ENCODE results near the gene DHRS9. TPM values are rescaled to one million over a fixed set of nuclear protein-coding genes. Genes with fewer than 3 reads are reported as not detected.

Gene DHRS9
- total and polyA plus RNA-seq, 7 donors = 0.04 to 0.79 (median 0.27) TPM; not detected in 2

DNA sequence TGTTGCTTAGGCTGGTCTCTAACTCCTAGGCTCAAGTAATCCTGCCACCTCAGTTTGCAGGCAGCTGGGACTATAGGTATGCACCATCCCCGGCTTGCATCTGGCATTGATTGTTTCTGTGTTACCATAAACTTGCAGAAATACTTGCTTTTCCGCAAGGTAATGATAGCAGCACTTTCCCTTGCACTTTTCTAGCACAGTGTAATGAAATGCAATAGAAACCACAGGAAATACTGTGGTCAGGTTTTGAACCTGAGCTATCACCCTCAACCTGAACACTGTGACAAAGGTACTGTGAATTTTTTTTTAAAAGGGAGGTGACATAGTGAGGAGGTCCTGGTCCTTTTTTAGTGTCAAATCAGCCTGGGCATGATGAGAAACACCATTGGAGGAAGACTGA is 38.3 kb downstream of the DHRS9 start:
- no peak overlapping the region for H3K4me3 ChIP-seq
- ATAC-seq (no peak), DNase-seq (no peak)
- H3K36me3 ChIP-seq (ENCODE audit: insufficient read depth in 1 of 2, low read depth in 1 of 2) = no peaks in the 10 kb centered on the region
- H3K27ac ChIP-seq = no peak overlapping the region
- no peaks in the 10 kb centered on the region for H3K27me3 ChIP-seq (ENCODE audit: insufficient read depth in 3 of 3, low read length in 2 of 3)
- H3K4me1 ChIP-seq = no peaks in the 10 kb centered on the region
- no peaks in the 10 kb centered on the region for H3K9me3 ChIP-seq
- intact Hi-C loops (cut with DNase I) = no loop called here
- 71 to 81% (median 72%) methylated on average over 2 of the region's 2 CpGs for WGBS, 3 donors
- TF ChIP-seq, protein P1, sequence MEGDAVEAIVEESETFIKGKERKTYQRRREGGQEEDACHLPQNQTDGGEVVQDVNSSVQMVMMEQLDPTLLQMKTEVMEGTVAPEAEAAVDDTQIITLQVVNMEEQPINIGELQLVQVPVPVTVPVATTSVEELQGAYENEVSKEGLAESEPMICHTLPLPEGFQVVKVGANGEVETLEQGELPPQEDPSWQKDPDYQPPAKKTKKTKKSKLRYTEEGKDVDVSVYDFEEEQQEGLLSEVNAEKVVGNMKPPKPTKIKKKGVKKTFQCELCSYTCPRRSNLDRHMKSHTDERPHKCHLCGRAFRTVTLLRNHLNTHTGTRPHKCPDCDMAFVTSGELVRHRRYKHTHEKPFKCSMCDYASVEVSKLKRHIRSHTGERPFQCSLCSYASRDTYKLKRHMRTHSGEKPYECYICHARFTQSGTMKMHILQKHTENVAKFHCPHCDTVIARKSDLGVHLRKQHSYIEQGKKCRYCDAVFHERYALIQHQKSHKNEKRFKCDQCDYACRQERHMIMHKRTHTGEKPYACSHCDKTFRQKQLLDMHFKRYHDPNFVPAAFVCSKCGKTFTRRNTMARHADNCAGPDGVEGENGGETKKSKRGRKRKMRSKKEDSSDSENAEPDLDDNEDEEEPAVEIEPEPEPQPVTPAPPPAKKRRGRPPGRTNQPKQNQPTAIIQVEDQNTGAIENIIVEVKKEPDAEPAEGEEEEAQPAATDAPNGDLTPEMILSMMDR (IDR thresholded peaks at IDR 0.05) = no peak

DNA sequence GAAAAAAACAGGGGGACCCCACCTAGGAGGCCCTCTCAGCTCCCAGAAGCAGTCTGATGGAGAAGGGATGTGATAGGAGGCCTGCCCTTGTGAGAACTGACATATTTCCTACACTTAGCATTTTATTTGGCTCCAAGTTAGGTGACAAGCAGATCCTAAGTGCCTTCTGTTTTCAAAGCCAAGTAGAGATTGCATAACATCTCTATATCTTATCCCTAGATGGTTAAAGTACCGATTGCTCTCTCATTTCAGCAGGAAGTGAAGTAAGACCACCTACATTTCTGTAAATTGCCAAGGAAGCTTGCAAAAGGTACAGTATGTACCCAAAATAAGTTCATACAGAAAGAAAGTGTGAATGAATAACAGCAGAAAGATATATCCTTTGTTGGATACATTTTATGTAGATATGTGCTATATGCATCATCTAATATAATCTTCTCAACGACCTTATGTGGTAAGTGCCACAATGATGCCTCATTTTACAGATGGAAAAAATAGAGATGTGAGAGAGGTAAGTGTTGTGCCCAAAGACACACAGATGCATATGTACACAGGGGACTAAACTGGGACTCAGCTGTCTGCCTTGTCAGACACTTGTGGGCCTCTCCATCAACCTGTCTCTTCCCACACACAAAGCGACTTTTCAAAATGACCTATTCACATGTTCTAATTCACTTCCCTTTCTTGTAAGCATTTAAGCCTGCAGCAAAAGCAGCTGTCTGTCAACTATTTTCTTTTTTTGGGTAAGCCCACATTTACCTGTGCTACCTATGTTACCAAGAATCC is 38.9 kb downstream of the DHRS9 start:
- TF ChIP-seq, protein P1 (IDR thresholded peaks at IDR 0.05) = no peak
- ATAC-seq (no peak), DNase-seq (no peak)
- Histone ChIP-seq H3K9me3 (no peaks in the 10 kb centered on the region), H3K4me1 (no peaks in the 10 kb centered on the region), H3K27me3 (ENCODE audit: insufficient read depth in 3 of 3, low read length in 2 of 3) (no peaks in the 10 kb centered on the region), H3K36me3 (ENCODE audit: insufficient read depth in 1 of 2, low read depth in 1 of 2) (no peaks in the 10 kb centered on the region), H3K27ac (no peak overlapping the region), H3K4me3 (no peak overlapping the region)
- 64 to 74% (median 65%) methylated on average over 3 of the region's 3 CpGs for WGBS, 3 donors
- intact Hi-C loops (cut with DNase I) = no loop called here

DNA sequence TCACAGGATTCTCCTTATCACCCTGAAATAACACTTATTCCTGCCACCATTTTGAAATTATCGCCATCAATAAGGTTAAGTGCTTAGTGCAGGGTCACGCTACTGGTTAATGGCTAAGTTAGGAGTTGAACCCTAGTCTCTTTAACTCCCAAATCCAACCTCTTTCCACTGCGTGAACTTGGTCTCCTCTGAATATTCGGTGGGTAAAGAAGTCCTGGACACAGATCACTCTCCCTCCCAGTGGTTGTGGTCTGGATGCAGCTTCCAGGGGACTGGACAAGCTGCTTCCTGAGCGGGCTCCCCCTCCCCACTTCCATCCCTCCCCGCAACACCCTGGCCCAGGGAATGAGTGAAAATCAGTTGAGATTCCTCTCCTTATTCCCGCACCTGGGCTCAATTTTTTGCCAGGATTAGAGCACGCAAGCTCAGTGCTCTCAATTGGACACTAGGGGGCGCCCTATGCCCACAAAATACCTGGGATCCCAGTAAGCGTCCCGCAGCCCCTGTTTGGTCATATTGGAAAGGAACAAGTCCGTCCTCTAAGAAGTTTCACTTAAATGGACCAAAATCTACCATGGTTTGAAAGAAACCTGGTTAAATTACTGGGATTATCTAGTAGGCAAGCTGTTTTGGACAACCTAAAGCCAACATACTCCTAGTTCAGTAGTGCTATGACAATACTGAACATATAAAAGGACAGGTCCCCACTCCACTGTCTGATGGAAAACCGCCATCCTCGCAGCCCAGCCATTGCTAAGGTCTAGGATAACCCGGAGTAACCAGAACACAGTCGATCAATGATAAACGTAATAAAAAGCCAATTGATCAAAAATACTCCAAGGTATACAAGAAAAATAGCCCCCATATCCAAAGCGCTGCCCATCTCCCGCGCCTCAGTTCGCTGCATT is 40.4 kb downstream of the DHRS9 start:
- H3K4me1 ChIP-seq = no peaks in the 10 kb centered on the region
- H3K27ac ChIP-seq = no peak overlapping the region
- ATAC-seq (peak in 3 of 4 donors; percentile 64 to 83 (median 65)), DNase-seq (peak; percentile 40 to 71)
- H3K9me3 ChIP-seq = no peaks in the 10 kb centered on the region
- no peak overlapping the region for H3K4me3 ChIP-seq
- intact Hi-C loops (cut with DNase I) = loop anchor here in 1 of 2 donors (2.0 kb wide), 1 partner anchor 23 kb away; no protein-coding TSS in a partner anchor
- TF ChIP-seq, protein P1 (IDR thresholded peaks at IDR 0.05) = peak; percentile 66
- no peaks in the 10 kb centered on the region for H3K27me3 ChIP-seq (ENCODE audit: insufficient read depth in 3 of 3, low read length in 2 of 3)
- H3K36me3 ChIP-seq (ENCODE audit: insufficient read depth in 1 of 2, low read depth in 1 of 2) = no peaks in the 10 kb centered on the region
- 48% methylated on average over 21 of the region's 21 CpGs for WGBS, 3 donors

DNA sequence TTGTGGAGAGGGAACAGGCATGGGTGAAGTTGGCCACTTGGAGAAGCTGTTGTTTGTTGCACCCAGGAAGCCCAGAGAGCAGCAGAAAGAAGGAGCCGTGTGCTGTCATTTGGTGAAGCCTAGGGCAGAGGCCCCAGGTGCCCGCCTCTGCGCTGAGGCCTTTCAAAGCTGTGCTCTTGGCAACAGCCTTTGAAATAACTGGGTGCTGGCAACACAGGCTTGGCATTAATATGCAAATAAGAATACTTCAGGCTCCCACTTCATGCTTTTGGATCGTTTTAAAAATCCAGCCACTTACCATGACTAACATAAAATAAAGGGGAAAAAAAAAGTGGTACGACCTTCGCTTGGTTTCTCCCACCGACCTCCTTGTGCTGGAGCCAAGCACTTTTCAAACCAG is 41.1 kb downstream of the DHRS9 start:
- H3K27ac ChIP-seq = no peak overlapping the region
- no peaks in the 10 kb centered on the region for H3K9me3 ChIP-seq
- WGBS, 3 donors = 70 to 76% (median 75%) methylated on average over 7 of the region's 7 CpGs
- H3K27me3 ChIP-seq (ENCODE audit: insufficient read depth in 3 of 3, low read length in 2 of 3) = no peaks in the 10 kb centered on the region
- TF ChIP-seq, protein P1 (IDR thresholded peaks at IDR 0.05) = no peak
- no peak for DNase-seq
- no peak for ATAC-seq
- H3K4me1 ChIP-seq = no peaks in the 10 kb centered on the region
- no peak overlapping the region for H3K4me3 ChIP-seq
- intact Hi-C loops (cut with DNase I) = loop anchor here in 1 of 2 donors (2.0 kb wide), 1 partner anchor 22 kb away; no protein-coding TSS in a partner anchor
- H3K36me3 ChIP-seq (ENCODE audit: insufficient read depth in 1 of 2, low read depth in 1 of 2) = no peaks in the 10 kb centered on the region
